Tibial nerve (tissue), 4 donors: ENCODE measurements around the gene EEA1. TPM values are rescaled to one million over a fixed set of nuclear protein-coding genes. Genes with fewer than 3 reads are reported as not detected.

Experiments
- DNase-seq, 2 donors: peaks; one replicate each; pipeline ENCODE4 v3.0.0-alpha.2; 2019; ENCODE audit warnings: low spot score in 2 of 2
- H3K27ac ChIP-seq, 4 donors: fragments of 200-600 bp; sonication (generic) in 3 of 4; one replicate each; pipeline ENCODE4 v1.5.1; 2017 to 2019; ENCODE audit warnings: mild to moderate bottlenecking in 1 of 4
- H3K27me3 ChIP-seq, 2 donors: fragments of 200-600 bp; sonication (generic) in 1 of 2; one replicate each; pipeline versions ENCODE4 v1.5.1 to v1.6.0; 2017 to 2019
- H3K36me3 ChIP-seq, 3 donors: fragments of 200-600 bp; sonication (generic); one replicate each; pipeline ENCODE4 v1.5.1; 2018 to 2019
- H3K4me1 ChIP-seq, 4 donors: fragments of 200-600 bp; sonication (generic) in 3 of 4; one replicate each; pipeline ENCODE4 v1.5.1; 2017 to 2019
- H3K4me3 ChIP-seq, 4 donors: fragments of 200-600 bp; sonication (generic) in 3 of 4; one replicate each; pipeline ENCODE4 v1.5.1; 2017 to 2019; ENCODE audit warnings: mild to moderate bottlenecking in 1 of 4, moderate library complexity in 1 of 4
- H3K9me3 ChIP-seq, 4 donors: fragments of 200-600 bp; sonication (generic) in 3 of 4; one replicate each; pipeline ENCODE4 v1.5.1; 2017 to 2019
- EP300 ChIP-seq, 2 donors: sonication (generic); formaldehyde crosslinking; IDR thresholded peaks; one replicate each; pipeline ENCODE4 v1.6.1; 2017; ENCODE audit warnings: antibody characterized with exemption in 2 of 2, mild to moderate bottlenecking in 1 of 2
- POLR2A ChIP-seq, 2 donors: fragments of 450-650 bp; IDR thresholded peaks; one replicate each; pipeline ENCODE4 v1.6.1; 2017; ENCODE audit warnings: antibody characterized with exemption in 2 of 2, mild to moderate bottlenecking in 2 of 2, moderate library complexity in 2 of 2
- WGBS, 2 donors: methylation state at CpG; one replicate each; pipeline ENCODE4 v1.1.5; 2018; 5-methylcytosine and 5-hydroxymethylcytosine counted together
- total RNA-seq, 4 donors: library from RNA; depleted of rRNA; stranded (reverse); fragments of >200 nt; gene quantifications; one replicate each; pipeline ENCODE4 v1.1.0, GENCODE V29; 2016
- TF ChIP-seq, protein P1 (sequence below), 5 experiments: fragments of 200-600 bp in 3 of 5; fragments of 450-650 bp in 2 of 5; sonication (generic) in 3 of 5; IDR thresholded peaks; one replicate each; pipeline ENCODE4 v1.5.1; 2016 to 2019; ENCODE audit warnings: antibody characterized with exemption in 5 of 5, mild to moderate bottlenecking in 3 of 5, moderate library complexity in 2 of 5

EEA1 gene
- 10 to 100 TPM; 18.4 to 34.8 (median 24.1) TPM for total RNA-seq

DNA sequence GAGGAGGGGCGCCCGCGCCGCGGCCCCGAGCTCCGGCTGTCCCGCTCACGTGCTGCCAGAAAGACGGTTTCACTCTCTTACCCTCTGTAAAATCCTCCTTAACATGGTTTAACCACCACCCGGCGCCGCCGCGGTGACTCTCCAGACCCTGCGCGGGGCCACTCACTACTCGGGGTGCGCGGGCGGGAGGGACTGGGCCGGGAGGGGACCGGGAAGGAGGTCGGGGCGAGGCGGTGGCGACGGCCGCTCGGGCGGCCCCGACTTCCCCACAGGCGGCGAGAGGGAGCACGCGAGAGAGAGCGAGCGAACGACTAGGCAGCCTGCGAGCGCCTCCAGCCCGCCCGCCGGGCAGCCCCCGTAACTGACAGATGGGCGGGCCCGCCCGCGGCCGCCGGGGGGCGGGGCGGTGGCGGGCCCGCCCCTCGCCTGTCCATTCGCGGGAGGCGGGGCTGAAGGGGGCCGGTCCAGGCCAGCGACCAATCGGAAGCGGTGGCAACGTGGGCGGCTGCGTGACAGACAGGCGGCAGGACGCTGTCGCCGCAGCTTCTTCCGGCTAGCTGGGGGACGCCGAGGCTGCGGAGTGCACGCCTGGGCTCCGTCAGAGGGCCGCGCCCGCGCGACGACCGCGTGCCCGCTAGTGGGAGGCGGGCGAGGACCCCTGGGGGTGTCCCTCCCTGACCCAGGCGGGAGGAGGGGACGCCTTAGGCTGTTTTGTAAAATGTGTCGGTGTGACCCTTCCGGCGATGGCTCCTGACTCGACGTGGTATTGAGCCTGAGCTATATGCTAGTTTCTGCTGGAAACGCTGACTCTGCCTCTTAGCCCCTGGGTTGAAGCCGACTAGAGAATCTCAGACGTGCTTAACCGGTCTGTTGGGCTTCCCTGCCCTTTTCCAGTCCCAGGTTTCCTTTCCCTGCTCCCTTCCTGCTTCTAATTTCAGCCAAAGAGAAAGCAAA is at the start of gene EEA1:
Gene EEA1, minus strand, starts transcription at position 334 of the 954 bp plus-strand sequence. Its CDS starts 229 bp downstream, at position 105.
- Histone ChIP-seq H3K27ac (peak within 1 kb of the TSS; percentile 98 to 99 (median 98)), H3K9me3 (no peaks in the 10 kb centered on the region), H3K27me3 (no peaks in the 10 kb centered on the region), H3K36me3 (no peaks in the 10 kb centered on the region), H3K4me3 (peak within 1 kb of the TSS; percentile 68 to 94 (median 82)), H3K4me1 (peaks cover 0 to 43% (median 22%) of the 10 kb centered on the region in 4 donors)
- TF ChIP-seq POLR2A (IDR thresholded peaks at IDR 0.05) (peak; percentile 86 to 97), EP300 (IDR thresholded peaks at IDR 0.05) (peak; percentile 42 to 99)
- TF ChIP-seq, protein P1, sequence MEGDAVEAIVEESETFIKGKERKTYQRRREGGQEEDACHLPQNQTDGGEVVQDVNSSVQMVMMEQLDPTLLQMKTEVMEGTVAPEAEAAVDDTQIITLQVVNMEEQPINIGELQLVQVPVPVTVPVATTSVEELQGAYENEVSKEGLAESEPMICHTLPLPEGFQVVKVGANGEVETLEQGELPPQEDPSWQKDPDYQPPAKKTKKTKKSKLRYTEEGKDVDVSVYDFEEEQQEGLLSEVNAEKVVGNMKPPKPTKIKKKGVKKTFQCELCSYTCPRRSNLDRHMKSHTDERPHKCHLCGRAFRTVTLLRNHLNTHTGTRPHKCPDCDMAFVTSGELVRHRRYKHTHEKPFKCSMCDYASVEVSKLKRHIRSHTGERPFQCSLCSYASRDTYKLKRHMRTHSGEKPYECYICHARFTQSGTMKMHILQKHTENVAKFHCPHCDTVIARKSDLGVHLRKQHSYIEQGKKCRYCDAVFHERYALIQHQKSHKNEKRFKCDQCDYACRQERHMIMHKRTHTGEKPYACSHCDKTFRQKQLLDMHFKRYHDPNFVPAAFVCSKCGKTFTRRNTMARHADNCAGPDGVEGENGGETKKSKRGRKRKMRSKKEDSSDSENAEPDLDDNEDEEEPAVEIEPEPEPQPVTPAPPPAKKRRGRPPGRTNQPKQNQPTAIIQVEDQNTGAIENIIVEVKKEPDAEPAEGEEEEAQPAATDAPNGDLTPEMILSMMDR (IDR thresholded peaks at IDR 0.05): peak; percentile 23 to 62 (median 40)
- WGBS, 2 donors: 0 to 1% methylated on average over 26 to 28 of the region's 98 CpGs
- peak; percentile 92 to 94 for DNase-seq

DNA sequence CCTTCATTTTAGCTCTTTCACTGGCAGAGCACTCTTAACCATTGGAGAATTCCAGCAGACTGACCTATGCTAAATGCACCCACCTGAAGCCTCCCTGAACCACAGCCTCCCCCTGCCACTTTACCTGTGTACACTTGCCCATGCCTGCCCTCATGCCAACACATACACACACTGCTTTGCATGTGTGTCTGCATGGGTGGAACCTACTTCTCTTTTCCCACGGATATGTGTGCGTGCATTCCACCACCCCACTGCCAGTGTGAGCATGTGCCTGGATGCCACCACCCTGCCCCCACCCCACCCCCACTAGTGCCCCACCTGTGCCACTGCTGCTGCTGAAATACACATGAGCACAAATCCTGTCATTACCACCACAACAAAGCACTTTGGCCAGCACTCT is 49.5 kb upstream of the EEA1 start:
- no peak for DNase-seq
- Histone ChIP-seq H3K36me3 (no peaks in the 10 kb centered on the region), H3K4me3 (no peak overlapping the region), H3K27ac (no peak overlapping the region), H3K27me3 (no peaks in the 10 kb centered on the region), H3K9me3 (peaks cover 0 to 50% (median 3%) of the 10 kb centered on the region in 4 donors), H3K4me1 (peaks cover 0 to 4% (median 0%) of the 10 kb centered on the region in 4 donors)
- no peak for TF ChIP-seq EP300 (IDR thresholded peaks at IDR 0.05)
- TF ChIP-seq POLR2A (IDR thresholded peaks at IDR 0.05): no peak
- TF ChIP-seq, protein P1 (IDR thresholded peaks at IDR 0.05): no peak
- 82 to 93% methylated on average over 2 of the region's 2 CpGs for WGBS, 2 donors

DNA sequence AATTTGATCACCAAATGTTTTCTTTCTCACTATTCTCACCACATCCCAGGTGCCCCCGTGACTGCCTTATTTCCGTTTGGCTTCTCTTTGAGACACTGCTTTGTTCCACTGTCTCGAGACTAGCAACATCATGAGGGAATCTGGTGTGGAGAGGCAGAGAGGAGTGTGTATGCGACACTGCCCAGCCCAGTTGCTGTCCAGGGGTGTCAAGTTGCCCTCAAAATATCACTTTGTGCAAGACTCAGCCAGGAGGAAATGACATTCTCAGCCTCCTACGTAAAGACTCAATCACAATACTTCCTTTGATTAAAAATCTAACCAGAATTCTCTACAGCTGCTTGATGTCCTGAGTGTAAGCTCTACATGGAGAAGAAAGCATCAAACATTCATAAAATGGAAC is 48.2 kb upstream of the EEA1 start:
- WGBS, 2 donors: 52 to 54% methylated on average over 5 of the region's 5 CpGs
- Histone ChIP-seq H3K27ac (no peak overlapping the region), H3K9me3 (peaks cover 0 to 38% (median 3%) of the 10 kb centered on the region in 4 donors), H3K4me3 (no peak overlapping the region), H3K4me1 (peaks cover 0 to 7% (median 0%) of the 10 kb centered on the region in 4 donors), H3K36me3 (no peaks in the 10 kb centered on the region), H3K27me3 (no peaks in the 10 kb centered on the region)
- no peak for TF ChIP-seq POLR2A (IDR thresholded peaks at IDR 0.05)
- no peak for TF ChIP-seq EP300 (IDR thresholded peaks at IDR 0.05)
- TF ChIP-seq, protein P1 (IDR thresholded peaks at IDR 0.05): no peak
- no peak for DNase-seq

DNA sequence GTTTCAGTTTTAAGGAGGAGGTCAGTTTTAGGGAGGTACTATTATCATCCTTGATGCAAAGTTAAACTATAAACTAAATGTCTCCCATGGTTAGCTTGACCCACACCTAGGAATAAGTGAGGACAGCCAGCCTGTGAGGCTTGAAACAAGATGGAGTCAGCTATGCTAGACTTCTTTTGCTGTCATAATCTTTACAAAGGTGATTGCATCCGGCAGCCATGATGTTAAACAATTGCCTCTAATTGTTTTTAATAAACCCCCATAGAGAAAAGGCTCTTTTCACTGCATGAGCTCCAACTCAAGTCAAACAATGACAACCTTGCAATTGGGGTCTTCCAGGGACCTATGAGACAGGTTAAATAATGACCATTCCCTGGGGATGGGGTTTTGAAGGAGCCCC is 45.7 kb upstream of the EEA1 start:
- Histone ChIP-seq H3K27ac (no peak overlapping the region), H3K4me1 (peaks cover 0 to 23% (median 3%) of the 10 kb centered on the region in 4 donors), H3K9me3 (peaks cover 0 to 16% (median 0%) of the 10 kb centered on the region in 4 donors), H3K36me3 (no peaks in the 10 kb centered on the region), H3K4me3 (no peak overlapping the region), H3K27me3 (no peaks in the 10 kb centered on the region)
- DNase-seq: no peak
- TF ChIP-seq POLR2A (IDR thresholded peaks at IDR 0.05): no peak
- TF ChIP-seq, protein P1 (IDR thresholded peaks at IDR 0.05): no peak
- no peak for TF ChIP-seq EP300 (IDR thresholded peaks at IDR 0.05)
- WGBS, 2 donors: 100% methylated on average over 1 of the region's 1 CpG

- peaks cover 0 to 16% (median 0%) of the 10 kb centered on the region in 4 donors for H3K9me3 ChIP-seq
- H3K36me3 ChIP-seq: no peaks in the 10 kb centered on the region
- no peaks in the 10 kb centered on the region for H3K27me3 ChIP-seq
- TF ChIP-seq EP300 (IDR thresholded peaks at IDR 0.05): no peak
- no peak overlapping the region for H3K4me3 ChIP-seq
- whole genome bisulfite sequencing, 2 donors: 93% methylated on average over 1 of the region's 1 CpG
- DNase-seq: no peak
- H3K27ac ChIP-seq: no peak overlapping the region
- peaks cover 0 to 23% (median 3%) of the 10 kb centered on the region in 4 donors for H3K4me1 ChIP-seq
Observed at GRCh38 chr12:92973614-92974013, 44.5 kb upstream of the EEA1 start.
